Hepatocyte (in vitro differentiated cells): ENCODE measurements around the gene MYH7. TPM values are rescaled to one million over a fixed set of nuclear protein-coding genes. Genes with fewer than 3 reads are reported as not detected.
"Not testable (repeated sequence)": the region's sequence is repeated elsewhere in the genome, so short reads cannot be mapped to it uniquely, and the experiment has no call there.

Source experiments
- DNase-seq: peaks from one replicate; pipeline ENCODE4 v3.0.0-alpha.2; 2016; ENCODE audit warnings: low spot score
- H2AFZ ChIP-seq: fragments of 200-600 bp; sonication (generic); 2 replicates; pipeline ENCODE4 v1.6.0; 2016; ENCODE audit warnings: antibody characterized with exemption, mild to moderate bottlenecking
- H3K27ac ChIP-seq: fragments of 200-600 bp; sonication (generic); 2 replicates; pipeline ENCODE4 v1.5.1; 2016; ENCODE audit warnings: mild to moderate bottlenecking
- H3K27me3 ChIP-seq: fragments of 200-600 bp; sonication (generic); 2 replicates; pipeline ENCODE4 v1.6.1; 2016
- H3K36me3 ChIP-seq: fragments of 200-600 bp; sonication (generic); replicated peaks from 2 replicates; pipeline ENCODE4 v1.5.1; 2016; ENCODE audit warnings: low read depth; ENCODE audit not compliant: insufficient read depth
- H3K4me1 ChIP-seq: fragments of 200-600 bp; sonication (generic); 2 replicates; pipeline ENCODE4 v1.5.1; 2016; ENCODE audit warnings: mild to moderate bottlenecking, moderate library complexity; ENCODE audit not compliant: insufficient read depth
- H3K4me2 ChIP-seq: fragments of 200-600 bp; sonication (generic); 2 replicates; pipeline ENCODE4 v1.6.0; 2016
- H3K4me3 ChIP-seq: fragments of 200-600 bp; sonication (generic); 2 replicates; pipeline ENCODE4 v1.5.1; 2016; ENCODE audit warnings: mild to moderate bottlenecking
- H3K79me2 ChIP-seq: fragments of 200-600 bp; sonication (generic); 2 replicates; pipeline ENCODE4 v1.6.0; 2017; ENCODE audit warnings: mild to moderate bottlenecking
- H3K9me2 ChIP-seq: fragments of 200-600 bp; sonication (generic); replicated peaks from 2 replicates; pipeline ENCODE4 v1.6.0; 2017; ENCODE audit warnings: mild to moderate bottlenecking; ENCODE audit not compliant: insufficient read depth
- H3K9me3 ChIP-seq: fragments of 200-600 bp; sonication (generic); 2 replicates; pipeline ENCODE4 v1.5.1; 2016; ENCODE audit warnings: low read depth, mild to moderate bottlenecking
- H4K20me1 ChIP-seq: fragments of 200-600 bp; sonication (generic); 2 replicates; pipeline ENCODE4 v1.6.0; 2016; ENCODE audit warnings: mild to moderate bottlenecking; ENCODE audit not compliant: insufficient read depth, poor library complexity, severe bottlenecking
- EZH2 ChIP-seq: fragments of 200-600 bp; sonication (generic); IDR thresholded peaks from 2 replicates; pipeline ENCODE4 v1.6.1; 2016; ENCODE audit warnings: antibody characterized with exemption, mild to moderate bottlenecking, borderline replicate concordance
- EZH2phosphoT487 ChIP-seq: fragments of 200-600 bp; sonication (generic); IDR thresholded peaks from one replicate; pipeline ENCODE4 v1.6.1; 2018; ENCODE audit warnings: antibody characterized with exemption, mild to moderate bottlenecking, low read depth, moderate library complexity; ENCODE audit not compliant: unreplicated experiment, severe bottlenecking
- WGBS: methylation state at CpG from one replicate; pipeline ENCODE4 v1.1.6; 2016; ENCODE audit warnings: low lambda C conversion rate; ENCODE audit errors: missing lambda C conversion rate; 5-methylcytosine and 5-hydroxymethylcytosine counted together
- polyA plus RNA-seq: library from polyadenylated mRNA; unstranded; fragments of >200 nt; fragmentation: Nextera tagmentation; extraction: Ambion mirVana; gene quantifications from 2 replicates; pipeline ENCODE4 v1.2.1, GENCODE V29; 2016
- total RNA-seq: library from RNA; depleted of rRNA; stranded (reverse); fragments of >200 nt; gene quantifications from 2 replicates; pipeline ENCODE4 v1.2.3, GENCODE V29; 2014
- TF ChIP-seq, protein P1 (sequence below): fragments of 200-600 bp; sonication (generic); IDR thresholded peaks from 2 replicates; pipeline ENCODE4 v1.5.1; 2016; ENCODE audit warnings: antibody characterized with exemption, mild to moderate bottlenecking; ENCODE audit not compliant: poor library complexity

MYH7 gene
- total and polyA plus RNA-seq, 2 experiments from 2014 or later = not detected

DNA sequence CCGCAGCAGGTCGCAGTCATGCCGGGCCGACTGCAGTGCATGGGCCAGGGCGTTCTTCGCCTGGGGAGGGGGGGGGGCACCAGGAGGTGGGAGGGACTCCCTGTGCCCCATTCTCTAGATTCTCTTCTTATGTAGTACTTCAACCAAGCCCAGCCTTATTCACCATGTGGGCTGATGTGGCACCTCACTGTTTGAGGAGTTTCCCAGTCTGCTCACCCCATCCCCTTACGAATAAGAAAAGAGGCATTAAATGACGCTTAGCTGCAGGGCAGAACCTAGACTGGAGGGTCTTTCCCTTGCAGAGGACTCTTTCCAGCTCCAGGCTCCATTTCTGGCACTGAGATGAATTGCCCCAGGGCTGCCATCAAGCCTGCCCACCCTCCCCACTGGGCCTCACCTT lies 46.5 kb downstream of the MYH7 start:
- no peaks in the 10 kb centered on the region for H4K20me1 ChIP-seq
- no peaks in the 10 kb centered on the region for H3K36me3 ChIP-seq
- H3K4me2 ChIP-seq = no peak overlapping the region
- H3K9me3 ChIP-seq = no peaks in the 10 kb centered on the region
- H2AFZ ChIP-seq = no peak overlapping the region
- H3K27ac ChIP-seq = no peak overlapping the region
- no peak for DNase-seq
- no peak overlapping the region for H3K4me3 ChIP-seq
- H3K27me3 ChIP-seq = no peaks in the 10 kb centered on the region
- no peaks in the 10 kb centered on the region for H3K4me1 ChIP-seq
- no peaks in the 10 kb centered on the region for H3K9me2 ChIP-seq
- TF ChIP-seq, protein P1, sequence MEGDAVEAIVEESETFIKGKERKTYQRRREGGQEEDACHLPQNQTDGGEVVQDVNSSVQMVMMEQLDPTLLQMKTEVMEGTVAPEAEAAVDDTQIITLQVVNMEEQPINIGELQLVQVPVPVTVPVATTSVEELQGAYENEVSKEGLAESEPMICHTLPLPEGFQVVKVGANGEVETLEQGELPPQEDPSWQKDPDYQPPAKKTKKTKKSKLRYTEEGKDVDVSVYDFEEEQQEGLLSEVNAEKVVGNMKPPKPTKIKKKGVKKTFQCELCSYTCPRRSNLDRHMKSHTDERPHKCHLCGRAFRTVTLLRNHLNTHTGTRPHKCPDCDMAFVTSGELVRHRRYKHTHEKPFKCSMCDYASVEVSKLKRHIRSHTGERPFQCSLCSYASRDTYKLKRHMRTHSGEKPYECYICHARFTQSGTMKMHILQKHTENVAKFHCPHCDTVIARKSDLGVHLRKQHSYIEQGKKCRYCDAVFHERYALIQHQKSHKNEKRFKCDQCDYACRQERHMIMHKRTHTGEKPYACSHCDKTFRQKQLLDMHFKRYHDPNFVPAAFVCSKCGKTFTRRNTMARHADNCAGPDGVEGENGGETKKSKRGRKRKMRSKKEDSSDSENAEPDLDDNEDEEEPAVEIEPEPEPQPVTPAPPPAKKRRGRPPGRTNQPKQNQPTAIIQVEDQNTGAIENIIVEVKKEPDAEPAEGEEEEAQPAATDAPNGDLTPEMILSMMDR = no peak
- TF ChIP-seq EZH2 = no peak
- no peak for TF ChIP-seq EZH2phosphoT487
- no peaks in the 10 kb centered on the region for H3K79me2 ChIP-seq
- 92% methylated on average over 7 of the region's 8 CpGs for WGBS

- TF ChIP-seq, protein P1 = no peak
- TF ChIP-seq EZH2phosphoT487 (no peak), EZH2 (no peak)
Measured at GRCh38 chr14:23387916-23388882, 47.3 kb downstream of the MYH7 start.

GRCh38 chr14:23386999-23387398 lies 48.5 kb downstream of the MYH7 start:
- no peaks in the 10 kb centered on the region for H3K4me1 ChIP-seq
- no peak overlapping the region for H2AFZ ChIP-seq
- no peak overlapping the region for H3K4me3 ChIP-seq
- H4K20me1 ChIP-seq = no peaks in the 10 kb centered on the region
- WGBS = 96% methylated on average over 1 of the region's 1 CpG
- TF ChIP-seq EZH2phosphoT487 (no peak), EZH2 (no peak)
- TF ChIP-seq, protein P1 = no peak
- no peaks in the 10 kb centered on the region for H3K9me2 ChIP-seq
- no peak for DNase-seq
- H3K79me2 ChIP-seq = no peaks in the 10 kb centered on the region
- H3K4me2 ChIP-seq = no peak overlapping the region
- H3K36me3 ChIP-seq = no peaks in the 10 kb centered on the region
- no peaks in the 10 kb centered on the region for H3K9me3 ChIP-seq
- no peaks in the 10 kb centered on the region for H3K27me3 ChIP-seq
- no peak overlapping the region for H3K27ac ChIP-seq

More at GRCh38 chr14:23387916-23388882, 47.3 kb downstream of the MYH7 start:
- DNase-seq = no peak
- Histone ChIP-seq H3K4me3 (no peak overlapping the region), H3K27me3 (no peaks in the 10 kb centered on the region), H3K36me3 (no peaks in the 10 kb centered on the region), H3K27ac (no peak overlapping the region), H3K4me2 (no peak overlapping the region), H3K79me2 (no peaks in the 10 kb centered on the region), H4K20me1 (no peaks in the 10 kb centered on the region), H3K4me1 (no peaks in the 10 kb centered on the region), H3K9me3 (no peaks in the 10 kb centered on the region), H3K9me2 (no peaks in the 10 kb centered on the region), H2AFZ (no peak overlapping the region)
- 92% methylated on average over 25 of the region's 26 CpGs for WGBS

GRCh38 chr14:23386266-23386657 lies 49.2 kb downstream of the MYH7 start:
- H3K4me2 ChIP-seq, H3K4me3 ChIP-seq, DNase-seq, H3K9me2 ChIP-seq, H2AFZ ChIP-seq, H3K27ac ChIP-seq, H4K20me1 ChIP-seq, H3K4me1 ChIP-seq, H3K9me3 ChIP-seq, H3K27me3 ChIP-seq, H3K36me3 ChIP-seq, H3K79me2 ChIP-seq: not testable (repeated sequence)
- WGBS = 92% methylated on average over 17 of the region's 17 CpGs
